Measurements from ENCODE around the gene NAV2.

NAV2 gene

DNA sequence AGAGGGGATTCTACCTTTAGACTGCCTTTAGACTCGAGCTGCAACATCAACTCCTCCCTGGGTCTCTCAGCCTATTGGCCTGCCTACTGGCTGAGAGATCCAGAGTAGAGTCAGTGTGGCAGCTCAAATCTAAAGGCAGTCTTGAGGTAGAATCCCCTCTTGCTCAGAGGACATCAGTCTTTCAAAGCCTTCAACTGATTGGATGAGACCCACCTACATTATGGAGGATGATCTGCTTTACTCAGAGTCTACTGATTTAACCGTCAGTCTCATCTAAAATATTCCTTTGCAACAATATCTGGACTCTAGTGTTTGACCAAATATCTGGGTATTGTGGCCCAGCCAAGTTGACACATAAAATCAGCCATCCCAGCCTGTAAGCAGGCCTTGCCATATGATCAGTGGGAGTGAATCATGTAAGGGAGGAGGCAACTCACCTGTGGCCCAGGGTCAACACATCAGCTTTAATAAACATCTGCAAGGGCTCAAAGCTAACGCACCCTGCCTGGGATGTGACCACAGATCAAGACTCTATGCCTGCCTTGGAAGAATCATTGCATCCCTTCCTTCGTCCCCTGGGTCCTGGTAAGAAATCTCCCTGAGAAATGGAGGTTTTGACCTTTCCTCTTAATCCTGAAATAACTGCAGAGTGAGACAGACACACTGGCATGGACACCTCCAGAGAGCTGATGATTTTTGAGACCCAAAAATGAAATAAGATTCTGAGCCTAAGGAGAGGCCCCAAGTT, 249.6 kb downstream of the NAV2 start:
- no peaks in the 10 kb centered on the region for H3K9me3 Mint-ChIP-seq
- no peak overlapping the region for H3K4me3 Mint-ChIP-seq
- H3K27ac Mint-ChIP-seq: no peak overlapping the region
- H3K36me3 Mint-ChIP-seq: no peaks in the 10 kb centered on the region
- no peak for DNase-seq (ENCODE audit: low spot score in 2 of 2)
- H3K4me1 Mint-ChIP-seq: peaks cover 8% of the 10 kb centered on the region
- no peak for ATAC-seq (ENCODE audit: low read depth)
- peaks cover 13% of the 10 kb centered on the region for H3K27me3 Mint-ChIP-seq

- peaks cover 8% of the 10 kb centered on the region for H3K4me1 Mint-ChIP-seq
- DNase-seq (ENCODE audit: low spot score in 2 of 2) (no peak), ATAC-seq (ENCODE audit: low read depth) (no peak)
- no peak overlapping the region for H3K4me3 Mint-ChIP-seq
- peaks cover 12% of the 10 kb centered on the region for H3K27me3 Mint-ChIP-seq
- no peaks in the 10 kb centered on the region for H3K9me3 Mint-ChIP-seq
- H3K27ac Mint-ChIP-seq: no peak overlapping the region
- H3K36me3 Mint-ChIP-seq: no peaks in the 10 kb centered on the region
Measured at GRCh38 chr11:19962801-19963175, 250.2 kb downstream of the NAV2 start.

- Mint-ChIP-seq H3K27ac (no peak overlapping the region), H3K27me3 (peaks cover 14% of the 10 kb centered on the region), H3K4me1 (peaks cover 8% of the 10 kb centered on the region), H3K9me3 (no peaks in the 10 kb centered on the region), H3K36me3 (no peaks in the 10 kb centered on the region), H3K4me3 (no peak overlapping the region)
- no peak for DNase-seq (ENCODE audit: low spot score in 2 of 2)
- ATAC-seq (ENCODE audit: low read depth): no peak
Measured at GRCh38 chr11:19963697-19964387, 251.2 kb downstream of the NAV2 start.

DNA sequence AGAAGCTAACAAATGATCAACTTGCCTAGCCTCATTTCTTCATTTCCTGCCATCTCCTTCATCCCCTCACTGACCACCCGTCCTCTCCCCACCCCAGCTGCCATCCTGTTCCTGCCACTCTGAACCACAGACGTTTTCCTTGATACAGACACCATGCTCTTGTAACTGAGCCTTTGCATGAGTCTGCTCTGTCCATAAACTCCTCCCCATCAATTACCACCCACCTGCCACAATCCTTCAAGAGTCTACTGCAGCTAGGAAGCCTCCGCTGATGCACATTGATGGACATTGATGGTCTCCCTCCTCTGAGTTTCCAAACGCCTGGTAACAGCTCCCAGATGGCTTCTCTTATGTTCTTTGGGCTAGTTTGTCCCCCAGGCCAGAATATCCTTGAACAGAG, 253.8 kb downstream of the NAV2 start:
- H3K27me3 Mint-ChIP-seq: peaks cover 19% of the 10 kb centered on the region
- ATAC-seq (ENCODE audit: low read depth) (no peak), DNase-seq (ENCODE audit: low spot score in 2 of 2) (no peak)
- H3K27ac Mint-ChIP-seq: no peak overlapping the region
- H3K36me3 Mint-ChIP-seq: no peaks in the 10 kb centered on the region
- H3K9me3 Mint-ChIP-seq: no peaks in the 10 kb centered on the region
- H3K4me1 Mint-ChIP-seq: peaks cover 10% of the 10 kb centered on the region
- no peak overlapping the region for H3K4me3 Mint-ChIP-seq

- peaks cover 19% of the 10 kb centered on the region for H3K27me3 Mint-ChIP-seq
- ATAC-seq (ENCODE audit: low read depth) (no peak), DNase-seq (ENCODE audit: low spot score in 2 of 2) (no peak)
- H3K36me3 Mint-ChIP-seq: no peaks in the 10 kb centered on the region
- H3K27ac Mint-ChIP-seq: no peak overlapping the region
- no peak overlapping the region for H3K4me3 Mint-ChIP-seq
- H3K4me1 Mint-ChIP-seq: peaks cover 10% of the 10 kb centered on the region
- no peaks in the 10 kb centered on the region for H3K9me3 Mint-ChIP-seq
Measured at GRCh38 chr11:19966927-19967326, 254.3 kb downstream of the NAV2 start.

DNA sequence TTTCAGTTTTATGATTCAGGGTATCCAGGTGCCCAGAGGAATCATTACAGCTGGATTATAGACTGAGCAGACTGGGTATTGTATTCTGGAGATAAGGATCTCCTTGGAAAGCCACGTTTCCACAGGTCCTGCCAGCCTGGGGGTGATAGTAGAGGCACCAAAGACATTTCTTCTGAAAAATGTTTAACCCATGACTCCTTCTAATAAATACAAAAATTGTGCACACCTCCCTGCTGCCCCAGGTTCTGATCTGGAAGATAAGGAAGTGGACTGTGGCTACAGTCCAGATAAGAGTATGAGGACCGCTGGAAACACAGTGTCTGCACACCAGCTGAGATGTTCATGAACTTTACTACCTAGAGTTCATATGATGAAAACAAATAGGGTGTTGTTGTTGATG, 255.2 kb downstream of the NAV2 start:
- Mint-ChIP-seq H3K36me3 (no peaks in the 10 kb centered on the region), H3K4me3 (no peak overlapping the region), H3K27ac (no peak overlapping the region), H3K4me1 (peaks cover 10% of the 10 kb centered on the region), H3K27me3 (peaks cover 19% of the 10 kb centered on the region), H3K9me3 (no peaks in the 10 kb centered on the region)
- DNase-seq (ENCODE audit: low spot score in 2 of 2) (no peak), ATAC-seq (ENCODE audit: low read depth) (no peak)

GRCh38 chr11:19968860-19969259, 256.2 kb downstream of the NAV2 start:
- peaks cover 8% of the 10 kb centered on the region for H3K4me1 Mint-ChIP-seq
- H3K27me3 Mint-ChIP-seq: peaks cover 19% of the 10 kb centered on the region
- no peak for ATAC-seq (ENCODE audit: low read depth)
- no peak overlapping the region for H3K4me3 Mint-ChIP-seq
- no peaks in the 10 kb centered on the region for H3K36me3 Mint-ChIP-seq
- no peak for DNase-seq (ENCODE audit: low spot score in 2 of 2)
- no peaks in the 10 kb centered on the region for H3K9me3 Mint-ChIP-seq
- no peak overlapping the region for H3K27ac Mint-ChIP-seq

DNA sequence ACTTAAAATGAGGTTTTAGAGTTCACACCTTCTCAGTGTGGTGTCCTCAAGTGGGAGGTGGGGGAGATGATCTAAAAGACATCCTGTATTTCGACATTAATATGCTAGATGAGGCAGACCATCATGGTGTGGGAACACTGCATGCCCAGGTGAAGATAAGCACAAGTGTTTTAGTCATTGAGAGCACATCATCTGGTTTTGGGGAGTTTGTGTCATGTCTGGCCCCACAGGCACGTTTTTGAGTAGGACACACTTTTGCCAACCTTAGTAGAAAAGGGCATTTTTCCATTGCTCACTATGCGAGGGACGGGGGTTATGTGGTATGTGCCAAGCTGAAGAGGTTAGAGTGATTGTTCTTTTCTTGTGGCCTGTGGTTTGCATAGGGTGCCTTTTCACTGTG, 258.3 kb downstream of the NAV2 start:
- no peak for ATAC-seq (ENCODE audit: low read depth)
- DNase-seq (ENCODE audit: low spot score in 2 of 2): no peak
- H3K9me3 Mint-ChIP-seq: no peaks in the 10 kb centered on the region
- no peak overlapping the region for H3K27ac Mint-ChIP-seq
- peaks cover 15% of the 10 kb centered on the region for H3K27me3 Mint-ChIP-seq
- H3K4me3 Mint-ChIP-seq: no peak overlapping the region
- no peaks in the 10 kb centered on the region for H3K36me3 Mint-ChIP-seq
- H3K4me1 Mint-ChIP-seq: peaks cover 7% of the 10 kb centered on the region

GRCh38 chr11:19972091-19972490, 259.5 kb downstream of the NAV2 start:
- peaks cover 12% of the 10 kb centered on the region for H3K27me3 Mint-ChIP-seq
- H3K9me3 Mint-ChIP-seq: no peaks in the 10 kb centered on the region
- no peak for ATAC-seq (ENCODE audit: low read depth)
- no peak for DNase-seq (ENCODE audit: low spot score in 2 of 2)
- no peaks in the 10 kb centered on the region for H3K36me3 Mint-ChIP-seq
- H3K4me1 Mint-ChIP-seq: peaks cover 7% of the 10 kb centered on the region
- H3K4me3 Mint-ChIP-seq: no peak overlapping the region
- H3K27ac Mint-ChIP-seq: no peak overlapping the region

DNA sequence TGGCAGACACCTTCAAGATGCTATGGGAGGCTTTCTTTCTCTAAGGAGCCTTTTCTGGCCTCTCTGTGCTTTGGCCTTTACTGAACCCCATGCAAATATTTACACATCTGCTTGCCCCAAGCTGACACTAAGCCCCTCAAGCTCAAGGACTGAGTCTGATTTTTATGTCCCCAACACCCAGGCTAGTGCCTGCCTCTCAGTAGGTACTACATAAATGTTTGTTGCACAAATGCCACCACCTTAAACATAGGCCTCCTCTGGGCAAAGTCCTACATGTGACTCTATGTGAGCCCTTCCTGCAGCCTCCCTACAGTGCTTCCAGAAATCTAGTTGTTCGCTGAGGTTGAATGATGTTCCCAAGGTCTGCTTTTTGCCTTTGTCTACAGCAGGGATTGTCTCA, 260.0 kb downstream of the NAV2 start:
- Mint-ChIP-seq H3K27ac (no peak overlapping the region), H3K27me3 (peaks cover 12% of the 10 kb centered on the region), H3K9me3 (no peaks in the 10 kb centered on the region), H3K36me3 (no peaks in the 10 kb centered on the region), H3K4me3 (no peak overlapping the region), H3K4me1 (peaks cover 7% of the 10 kb centered on the region)
- ATAC-seq (ENCODE audit: low read depth) (no peak), DNase-seq (ENCODE audit: low spot score in 2 of 2) (no peak)

DNA sequence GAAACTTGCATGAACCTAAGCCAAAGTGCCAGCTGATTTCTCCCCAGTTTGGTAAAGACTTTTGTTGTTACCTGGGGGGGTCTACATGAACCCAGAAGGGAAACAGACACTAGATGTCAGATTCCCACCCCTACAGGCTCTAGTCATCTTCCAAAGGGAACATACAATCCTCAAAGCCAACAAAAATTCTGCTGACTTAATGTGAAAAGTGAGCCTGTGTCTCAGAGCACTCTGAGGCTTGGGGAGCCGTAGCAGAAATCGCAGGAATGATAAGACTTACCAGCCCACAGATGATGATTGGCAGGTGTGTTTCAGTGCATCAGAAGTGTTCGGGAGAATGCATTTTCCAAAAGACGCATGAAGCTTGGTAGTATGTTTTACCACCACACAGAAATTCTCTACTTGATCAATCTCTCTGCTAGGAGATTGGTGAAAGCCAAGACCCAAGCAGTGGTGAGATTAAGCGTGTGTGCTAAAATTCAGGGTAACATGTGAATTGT, 260.5 kb downstream of the NAV2 start:
- Mint-ChIP-seq H3K36me3 (no peaks in the 10 kb centered on the region), H3K27me3 (peaks cover 8% of the 10 kb centered on the region), H3K9me3 (no peaks in the 10 kb centered on the region), H3K4me3 (no peak overlapping the region), H3K4me1 (peaks cover 7% of the 10 kb centered on the region), H3K27ac (no peak overlapping the region)
- no peak for ATAC-seq (ENCODE audit: low read depth)
- DNase-seq (ENCODE audit: low spot score in 2 of 2): no peak

- H3K4me1 Mint-ChIP-seq: peaks cover 17% of the 10 kb centered on the region
- no peaks in the 10 kb centered on the region for H3K36me3 Mint-ChIP-seq
Measured at GRCh38 chr11:19974886-19975285, 262.2 kb downstream of the NAV2 start.

GRCh38 chr11:19975414-19975990, 262.9 kb downstream of the NAV2 start:
- ATAC-seq (ENCODE audit: low read depth) (no peak), DNase-seq (ENCODE audit: low spot score in 2 of 2) (no peak)
- Mint-ChIP-seq H3K27ac (no peak overlapping the region), H3K36me3 (no peaks in the 10 kb centered on the region), H3K4me1 (peaks cover 19% of the 10 kb centered on the region), H3K9me3 (no peaks in the 10 kb centered on the region), H3K4me3 (no peak overlapping the region), H3K27me3 (peaks cover 16% of the 10 kb centered on the region)

More at GRCh38 chr11:19974886-19975285, 262.2 kb downstream of the NAV2 start:
- Mint-ChIP-seq H3K27me3 (peaks cover 16% of the 10 kb centered on the region), H3K9me3 (no peaks in the 10 kb centered on the region), H3K27ac (no peak overlapping the region), H3K4me3 (no peak overlapping the region)
- ATAC-seq (ENCODE audit: low read depth) (no peak), DNase-seq (ENCODE audit: low spot score in 2 of 2) (no peak)

GRCh38 chr11:19976281-19976941, 263.8 kb downstream of the NAV2 start:
- Mint-ChIP-seq H3K27me3 (peaks cover 12% of the 10 kb centered on the region), H3K4me3 (no peak overlapping the region), H3K9me3 (no peaks in the 10 kb centered on the region), H3K27ac (no peak overlapping the region), H3K4me1 (peaks cover 15% of the 10 kb centered on the region), H3K36me3 (no peaks in the 10 kb centered on the region)
- ATAC-seq (ENCODE audit: low read depth) (no peak), DNase-seq (ENCODE audit: low spot score in 2 of 2) (no peak)

Measured in memory B cell (primary cell).